Stomach (tissue), 4 donors: ENCODE data around the gene RUNX1.

Experiments
- EP300 ChIP-seq: sonication (generic); formaldehyde crosslinking; IDR thresholded peaks from one replicate; pipeline ENCODE4 v1.6.1; 2017; ENCODE audit warnings: antibody characterized with exemption
- POLR2A ChIP-seq, 4 donors: fragments of 450-650 bp; IDR thresholded peaks; one replicate each; pipeline ENCODE4 v1.6.1; 2016; ENCODE audit warnings: antibody characterized with exemption in 4 of 4, control low read depth in 2 of 4, mild to moderate bottlenecking in 1 of 4, moderate library complexity in 1 of 4
- POLR2AphosphoS5 ChIP-seq, 3 donors: sonication (generic); formaldehyde crosslinking; IDR thresholded peaks; one replicate each; pipeline ENCODE4 v1.6.1; 2016; ENCODE audit warnings: antibody characterized with exemption in 3 of 3
- TF ChIP-seq, protein P1 (sequence below), 7 experiments: fragments of 450-650 bp in 4 of 7; fragments of 200-600 bp in 3 of 7; sonication (generic) in 3 of 7; IDR thresholded peaks; one replicate each; pipeline ENCODE4 v1.5.1; 2016 to 2019; ENCODE audit warnings: antibody characterized with exemption in 7 of 7, control low read depth in 2 of 7, mild to moderate bottlenecking in 1 of 7

DNA sequence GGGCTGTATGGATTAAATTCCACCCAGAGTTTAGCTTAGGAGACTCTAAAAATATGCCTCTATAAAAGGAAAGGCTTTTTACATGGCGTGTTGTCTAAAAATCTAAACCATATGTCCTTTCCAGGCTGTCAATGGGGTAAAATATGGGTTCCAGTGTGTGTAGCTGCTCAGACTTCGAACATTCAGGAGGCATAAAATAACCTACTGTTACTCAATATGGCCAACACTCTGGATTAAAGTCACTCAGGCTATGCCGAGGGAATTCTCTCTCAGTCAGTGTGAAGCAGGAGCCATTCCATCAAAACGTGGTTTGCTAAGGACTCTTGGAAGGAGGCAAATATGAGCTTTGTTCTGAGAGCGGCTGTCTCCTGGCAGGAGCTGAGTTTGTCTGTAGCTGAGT, 135.3 kb downstream of the RUNX1 start:
- no peak for TF ChIP-seq POLR2AphosphoS5 (IDR thresholded peaks at IDR 0.05)
- TF ChIP-seq, protein P1, sequence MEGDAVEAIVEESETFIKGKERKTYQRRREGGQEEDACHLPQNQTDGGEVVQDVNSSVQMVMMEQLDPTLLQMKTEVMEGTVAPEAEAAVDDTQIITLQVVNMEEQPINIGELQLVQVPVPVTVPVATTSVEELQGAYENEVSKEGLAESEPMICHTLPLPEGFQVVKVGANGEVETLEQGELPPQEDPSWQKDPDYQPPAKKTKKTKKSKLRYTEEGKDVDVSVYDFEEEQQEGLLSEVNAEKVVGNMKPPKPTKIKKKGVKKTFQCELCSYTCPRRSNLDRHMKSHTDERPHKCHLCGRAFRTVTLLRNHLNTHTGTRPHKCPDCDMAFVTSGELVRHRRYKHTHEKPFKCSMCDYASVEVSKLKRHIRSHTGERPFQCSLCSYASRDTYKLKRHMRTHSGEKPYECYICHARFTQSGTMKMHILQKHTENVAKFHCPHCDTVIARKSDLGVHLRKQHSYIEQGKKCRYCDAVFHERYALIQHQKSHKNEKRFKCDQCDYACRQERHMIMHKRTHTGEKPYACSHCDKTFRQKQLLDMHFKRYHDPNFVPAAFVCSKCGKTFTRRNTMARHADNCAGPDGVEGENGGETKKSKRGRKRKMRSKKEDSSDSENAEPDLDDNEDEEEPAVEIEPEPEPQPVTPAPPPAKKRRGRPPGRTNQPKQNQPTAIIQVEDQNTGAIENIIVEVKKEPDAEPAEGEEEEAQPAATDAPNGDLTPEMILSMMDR (IDR thresholded peaks at IDR 0.05) = no peak
- no peak for TF ChIP-seq POLR2A (IDR thresholded peaks at IDR 0.05)
- no peak for TF ChIP-seq EP300
